NOMO-1 (cell line): Measurements from ENCODE around the gene SHROOM3.
"Not testable (repeated sequence)": the region's sequence is repeated elsewhere in the genome, so short reads cannot be mapped to it uniquely, and the experiment has no call there.

Source experiments
- DNase-seq, 2 experiments: peaks; one replicate each; lab custom pipeline; 2025; ENCODE audit not compliant: unreplicated experiment in 2 of 2; lab: John Stamatoyannopoulos, UW

SHROOM3 gene

DNA sequence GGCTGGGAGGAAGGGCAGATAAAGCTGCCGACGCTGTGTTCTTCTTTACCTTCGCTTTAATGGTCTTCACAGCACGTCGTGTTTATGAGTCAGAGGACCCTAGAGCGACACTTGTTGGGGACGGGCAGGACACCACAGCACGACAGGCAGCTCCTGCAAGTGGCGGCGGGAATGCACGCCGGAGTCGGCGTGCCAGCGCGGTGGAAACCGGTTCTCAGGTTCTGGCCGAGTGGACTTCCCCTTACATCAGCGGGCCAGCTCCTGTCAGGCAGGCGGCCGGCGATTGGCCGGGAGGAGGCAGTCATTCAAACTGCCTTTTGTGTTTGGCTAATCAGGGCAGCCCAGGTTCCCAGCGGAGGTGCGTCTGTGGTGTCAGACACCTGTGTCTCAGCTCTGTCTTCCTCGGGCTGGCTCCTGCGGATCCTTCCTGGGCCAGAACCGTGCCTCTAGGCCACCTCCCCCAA lies 150.9 kb downstream of the SHROOM3 start:
- DNase-seq, result peak; percentile 48 to 51

DNA sequence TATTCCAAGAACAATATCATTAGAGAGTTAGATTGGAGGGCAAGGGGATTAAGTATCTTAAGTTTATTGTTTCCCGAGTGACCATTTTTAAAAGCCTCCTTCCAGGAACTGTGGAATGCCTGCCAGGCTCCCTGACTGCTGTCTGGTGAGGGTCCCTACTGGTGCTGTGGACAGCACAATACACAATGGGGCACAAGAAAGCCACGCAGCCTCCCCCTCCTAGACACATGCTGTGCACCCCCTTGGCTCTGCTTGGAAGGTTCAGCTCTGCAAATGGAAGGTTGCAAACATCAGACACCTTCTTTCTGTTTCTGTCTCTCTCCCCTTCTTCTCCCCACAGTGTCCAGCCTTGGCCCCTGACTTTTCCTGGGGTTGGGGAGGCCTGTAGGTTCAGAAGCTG lies 153.2 kb downstream of the SHROOM3 start:
- DNase-seq, result no peak

DNA sequence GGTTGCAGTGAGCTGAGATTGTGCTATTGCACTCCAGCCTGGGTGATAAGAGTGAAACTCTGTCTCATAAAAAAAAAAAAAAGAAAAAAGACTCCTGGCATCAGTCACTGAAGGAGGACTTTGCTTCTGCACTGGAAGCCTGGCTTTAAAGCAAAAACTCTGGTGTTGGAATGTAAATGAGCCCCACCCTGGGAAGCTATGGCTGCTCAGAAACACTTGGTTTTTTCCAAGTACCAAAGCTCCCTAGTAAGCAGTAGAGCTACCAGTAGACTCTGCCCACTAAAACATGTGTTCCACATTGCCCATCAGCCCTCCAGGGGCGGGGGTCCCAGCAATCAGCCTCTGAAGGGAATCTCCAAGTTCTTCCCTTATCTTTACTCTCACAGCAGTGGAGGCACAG lies 154.4 kb downstream of the SHROOM3 start:
- DNase-seq, result no peak

DNA sequence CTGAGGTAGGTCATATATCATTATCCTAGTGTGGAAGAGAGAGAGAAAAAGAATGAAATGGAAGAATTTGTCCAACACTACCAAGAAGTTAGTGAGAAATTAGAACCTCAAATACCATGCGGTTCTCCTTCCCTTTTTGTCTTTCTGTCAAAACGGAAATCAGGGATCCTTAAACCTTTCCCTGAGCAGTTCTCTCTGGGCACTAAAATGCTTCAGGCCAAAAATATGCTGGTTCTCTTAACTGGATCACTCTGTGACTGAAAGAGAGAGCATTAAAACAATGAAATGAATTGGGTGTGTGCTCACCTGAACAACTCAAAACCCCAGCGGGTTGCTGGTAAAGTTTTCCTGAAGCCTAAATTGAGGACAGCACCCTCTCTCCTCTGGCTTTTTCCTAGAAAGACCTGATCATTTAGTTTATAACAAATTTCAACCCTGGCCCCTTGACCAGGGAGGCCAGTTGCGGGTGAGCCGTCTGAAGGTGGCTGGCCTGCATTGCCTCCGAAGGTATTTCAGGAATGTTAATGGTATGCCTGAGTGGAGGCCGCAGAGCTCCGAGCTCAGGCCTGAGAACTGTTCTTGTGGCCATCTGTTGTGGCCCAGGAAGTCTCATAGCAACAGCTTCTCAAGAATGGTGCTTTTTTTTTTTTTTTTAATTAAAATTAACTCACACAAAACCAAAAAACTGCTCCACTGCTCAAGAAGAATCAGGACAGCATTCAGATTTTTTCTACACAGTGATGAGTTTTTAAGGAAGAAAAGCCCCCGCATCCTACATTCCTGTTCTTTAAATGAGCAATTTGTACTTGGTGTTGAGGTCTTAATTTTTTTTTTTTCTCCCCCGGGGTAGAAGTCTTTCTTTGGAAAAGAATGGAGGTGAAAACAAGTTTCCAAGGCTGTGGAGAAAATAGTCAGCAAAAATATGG lies 155.1 kb downstream of the SHROOM3 start:
- DNase-seq, result no peak

DNA sequence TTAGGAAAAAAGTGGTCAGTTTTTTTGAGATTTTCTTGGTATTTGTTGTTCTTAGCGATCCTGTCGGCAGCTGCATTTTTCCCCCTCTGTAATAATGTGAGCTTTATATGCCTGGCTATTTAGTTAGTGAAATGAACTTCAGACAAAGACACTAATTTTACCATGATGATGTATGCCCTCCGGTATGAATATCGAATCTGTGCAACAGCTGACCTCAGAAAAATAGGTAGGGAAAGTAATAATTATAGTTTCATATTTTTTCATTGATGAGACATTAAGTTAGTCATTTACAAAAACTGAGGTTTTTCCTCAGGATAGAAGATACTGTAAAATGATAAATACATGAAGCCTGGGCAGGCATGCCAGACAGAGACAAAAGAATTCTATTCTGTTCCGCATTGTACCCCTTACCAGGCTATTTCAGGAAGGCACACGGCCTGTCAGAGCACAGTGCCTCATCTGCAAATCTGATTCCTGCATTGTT lies 155.8 kb downstream of the SHROOM3 start:
- DNase-seq, result no peak

DNA sequence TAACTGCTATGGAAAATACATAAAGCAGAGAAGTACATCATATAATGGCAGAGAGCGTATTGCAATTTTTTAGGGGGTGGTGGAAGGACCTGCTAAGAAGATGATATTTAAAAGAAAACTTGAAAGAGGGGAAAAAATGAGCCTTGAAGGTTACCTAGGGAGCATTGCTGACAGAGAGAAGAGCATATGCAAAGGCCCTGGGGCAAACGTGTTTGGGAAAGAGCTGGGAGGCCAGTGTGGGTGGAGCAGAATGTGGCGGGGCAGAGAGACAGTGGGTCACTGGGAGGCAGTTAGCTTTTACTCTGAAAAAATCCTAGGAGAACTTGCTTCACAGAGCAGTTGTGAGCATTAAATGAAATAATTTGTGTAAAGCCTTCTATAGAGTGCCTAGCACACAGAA lies 157.0 kb downstream of the SHROOM3 start:
- DNase-seq, result no peak

DNA sequence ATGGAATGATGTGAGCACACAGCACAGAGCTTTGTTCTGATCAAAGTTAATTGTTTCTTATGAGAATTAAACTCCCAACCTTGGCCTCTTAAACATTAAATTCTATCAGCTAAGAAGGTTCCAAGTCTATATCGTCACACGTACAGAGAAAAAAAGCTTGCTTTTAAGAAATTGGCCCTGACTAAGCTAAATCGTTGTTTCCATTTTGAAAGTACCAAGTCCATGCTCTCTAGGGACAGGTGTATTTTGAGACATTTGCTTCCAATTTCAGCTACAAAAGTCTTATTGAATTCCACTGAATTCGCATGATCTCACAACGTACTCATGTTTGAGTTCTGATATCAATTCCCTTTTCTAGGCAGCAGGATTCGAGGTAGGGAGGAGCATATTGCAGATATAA lies 157.4 kb downstream of the SHROOM3 start:
- no peak for DNase-seq

DNA sequence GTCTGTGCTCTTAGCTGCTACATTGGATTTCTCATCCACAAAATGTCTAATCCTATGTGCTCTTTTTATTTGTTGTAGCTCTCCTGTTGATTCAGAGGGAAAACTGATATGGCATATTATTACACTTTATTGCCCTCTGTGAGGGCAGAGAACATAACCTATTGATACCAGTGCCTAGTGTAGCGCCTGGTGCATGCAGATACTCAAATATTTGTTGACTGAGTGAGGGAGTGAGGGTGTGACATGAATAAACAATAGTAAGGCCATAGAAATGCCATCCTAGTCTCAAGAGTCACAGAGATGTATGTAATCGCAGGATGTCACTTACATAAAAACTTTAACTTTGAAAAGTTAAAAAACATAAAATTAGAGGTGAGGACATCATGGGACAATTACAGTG lies 159.1 kb downstream of the SHROOM3 start:
- DNase-seq, result no peak

DNA sequence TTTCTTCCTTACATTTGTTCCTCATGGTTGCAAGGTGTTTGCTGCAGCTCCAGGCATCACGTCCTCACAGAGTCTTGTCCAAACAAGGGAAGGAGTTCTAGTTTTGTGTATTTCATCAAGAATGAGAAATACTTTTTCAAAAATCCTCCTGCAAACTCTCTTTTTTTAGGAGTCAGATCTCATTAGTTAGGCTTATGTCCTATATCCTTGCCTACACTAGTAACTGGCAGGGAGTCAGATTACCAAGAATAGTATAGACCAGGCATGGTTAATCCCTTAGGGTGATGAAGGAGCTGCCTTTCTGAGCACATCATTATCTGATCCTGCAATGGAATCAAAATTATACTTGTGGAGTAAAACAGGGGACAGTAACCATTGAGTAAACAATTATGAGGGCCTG lies 160.4 kb downstream of the SHROOM3 start:
- DNase-seq, result no peak

DNA sequence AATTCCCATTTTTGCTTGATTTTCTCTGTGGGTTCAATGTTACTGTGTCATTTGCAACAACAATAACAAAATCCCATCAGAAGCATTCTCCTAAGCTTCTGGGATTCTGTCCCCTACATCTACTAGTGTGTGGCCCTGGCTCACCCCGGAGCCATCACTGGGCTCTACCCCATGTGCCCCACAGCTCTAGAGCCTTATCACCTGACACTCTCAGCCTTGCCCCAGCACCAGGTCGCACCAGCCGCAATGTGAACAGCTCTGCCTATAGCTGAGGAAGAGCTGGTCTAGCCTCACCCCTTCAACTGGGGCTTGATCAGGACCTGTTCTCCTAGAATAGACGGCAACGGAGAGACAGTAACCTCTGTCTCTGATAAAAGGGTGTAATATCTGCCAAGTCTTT lies 161.7 kb downstream of the SHROOM3 start:
- no peak for DNase-seq

DNA sequence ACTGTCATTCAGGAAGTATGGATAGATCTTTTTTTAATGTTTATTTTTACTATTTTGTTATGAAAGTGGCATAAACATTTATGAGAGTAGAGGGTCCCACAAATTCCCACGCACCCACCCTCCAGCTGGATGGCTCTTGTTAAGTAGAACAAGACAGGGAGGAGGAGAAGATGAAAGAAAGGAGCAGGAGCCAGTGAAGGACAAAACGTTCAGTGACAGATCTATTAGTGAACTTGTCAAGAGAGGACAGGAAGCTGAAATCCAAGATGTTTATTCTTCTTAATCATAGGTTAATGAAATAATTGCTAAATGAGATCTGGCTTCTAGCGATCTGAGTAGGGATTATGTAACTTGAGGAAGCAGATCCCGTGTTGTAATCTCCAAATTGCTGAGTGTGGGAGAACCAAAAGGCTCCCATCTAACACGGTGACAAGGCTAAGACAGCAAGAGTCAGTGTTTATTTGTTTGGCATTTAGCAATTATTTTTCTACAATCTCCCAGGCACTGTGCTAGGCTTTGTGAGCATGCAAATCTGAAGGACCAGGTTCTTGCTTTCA lies 162.5 kb downstream of the SHROOM3 start:
- DNase-seq, result peak; percentile 17

DNA sequence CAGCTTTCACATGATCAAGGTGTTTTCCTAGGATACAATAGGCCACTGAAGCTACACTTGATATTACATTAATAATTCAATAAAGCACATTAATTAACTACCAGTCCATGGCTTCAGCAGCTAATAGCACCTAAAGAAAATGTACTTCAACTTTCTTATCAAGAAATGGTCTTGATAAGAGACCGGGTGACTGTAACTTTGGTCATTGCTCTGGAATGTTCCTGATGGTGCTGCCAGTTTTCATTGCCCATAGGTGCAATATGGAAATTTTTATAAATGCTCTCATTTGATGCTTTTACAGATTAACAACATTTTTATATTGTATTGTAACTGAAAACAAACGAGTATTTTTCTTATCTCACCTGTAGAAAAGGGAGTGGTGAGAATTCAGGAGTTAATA lies 165.4 kb downstream of the SHROOM3 start:
- DNase-seq, result no peak

DNA sequence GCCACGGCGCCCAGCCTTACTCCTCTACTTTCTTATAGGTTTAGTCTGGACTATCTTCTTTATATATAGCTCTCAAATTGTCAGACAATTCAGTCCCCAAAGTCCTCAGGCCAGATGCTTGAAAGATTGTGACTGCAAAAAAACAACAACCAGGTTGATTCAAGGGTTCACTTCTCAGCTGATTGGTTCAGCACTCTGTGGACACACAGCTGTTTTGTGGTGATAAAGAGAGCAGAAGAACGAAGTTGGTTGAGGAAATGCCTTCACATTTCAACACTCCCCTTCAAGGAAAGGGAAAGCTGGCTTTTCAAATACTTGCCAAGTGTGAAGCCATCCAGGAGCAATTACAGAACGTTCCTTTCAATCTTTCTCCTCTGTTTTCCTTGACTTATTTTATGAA lies 166.8 kb downstream of the SHROOM3 start:
- DNase-seq, result peak; percentile 26 to 79

DNA sequence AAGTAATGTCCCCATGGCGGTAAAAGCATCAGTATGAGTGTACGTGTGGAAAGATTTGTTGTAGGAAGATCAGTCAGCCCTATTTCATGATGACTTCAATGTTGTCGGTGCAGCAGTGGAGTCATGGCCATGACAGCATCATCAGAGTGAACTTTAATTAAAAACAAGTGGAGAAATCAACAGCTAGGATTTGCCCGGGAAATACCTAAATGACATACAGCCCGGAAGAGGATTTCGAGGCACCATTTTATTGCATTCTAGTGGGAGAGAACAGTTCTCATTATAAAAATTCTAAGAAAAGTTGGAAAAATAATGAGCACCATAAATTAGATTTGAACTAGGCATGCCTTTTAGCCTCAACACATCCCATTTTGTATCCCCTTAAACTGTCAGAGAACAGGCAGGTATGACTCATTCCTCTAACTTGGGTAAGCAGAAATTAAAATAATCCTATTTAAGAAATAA lies 170.1 kb downstream of the SHROOM3 start:
- DNase-seq, result no peak

DNA sequence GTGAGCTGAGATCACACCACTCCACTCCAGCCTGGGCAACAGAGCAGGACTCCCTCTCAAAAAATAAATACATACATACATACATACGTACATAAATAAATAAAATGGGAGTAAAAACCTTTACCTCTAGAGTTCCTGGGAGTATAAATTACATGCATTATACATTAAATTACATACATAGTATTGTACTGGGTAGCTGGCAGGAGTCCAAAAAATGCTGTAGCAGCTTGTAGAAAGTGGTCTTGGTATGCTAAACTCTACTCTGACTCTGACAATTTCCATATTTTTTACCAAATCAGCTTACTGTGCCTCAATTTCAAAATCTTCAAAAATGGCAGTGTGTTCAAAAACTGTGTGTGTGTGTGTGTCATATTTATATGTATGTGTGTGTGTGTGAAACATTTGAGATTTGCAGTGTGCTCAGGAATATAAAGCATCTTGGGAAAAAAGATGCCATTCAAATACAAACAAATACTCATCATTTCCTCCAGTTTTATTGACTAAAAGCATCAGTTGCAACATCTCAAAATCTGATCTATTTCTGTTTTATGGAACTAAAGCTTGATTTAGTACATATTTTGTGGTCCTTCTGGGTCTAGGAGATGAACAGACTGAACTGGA lies 171.7 kb downstream of the SHROOM3 start:
- no peak for DNase-seq

DNA sequence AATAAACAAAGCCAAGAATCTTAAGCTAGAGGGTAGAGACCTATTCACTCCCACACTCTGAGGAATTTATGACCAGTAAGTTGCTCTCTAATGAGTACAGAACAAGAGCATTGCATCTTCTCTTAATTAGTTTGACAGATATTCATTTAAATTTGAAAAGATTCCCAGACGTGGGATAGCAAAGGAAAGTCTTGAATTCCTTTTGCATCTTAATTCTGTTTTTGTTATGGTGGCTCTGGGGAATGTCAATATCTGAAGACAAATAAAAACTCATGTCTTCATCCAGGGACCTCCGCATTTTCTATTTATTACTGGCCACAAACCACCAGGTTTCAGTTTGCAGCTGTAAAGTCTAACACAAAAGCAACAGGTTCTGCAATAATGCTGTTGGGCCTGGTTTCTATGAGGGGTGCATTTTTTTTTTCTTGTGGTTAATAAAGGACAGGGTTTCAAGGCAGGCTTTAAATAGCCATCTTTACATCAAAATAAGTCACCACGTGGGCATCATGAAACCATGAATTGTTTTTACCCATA lies 172.3 kb downstream of the SHROOM3 start:
- peak; percentile 70 to 71 for DNase-seq

DNA sequence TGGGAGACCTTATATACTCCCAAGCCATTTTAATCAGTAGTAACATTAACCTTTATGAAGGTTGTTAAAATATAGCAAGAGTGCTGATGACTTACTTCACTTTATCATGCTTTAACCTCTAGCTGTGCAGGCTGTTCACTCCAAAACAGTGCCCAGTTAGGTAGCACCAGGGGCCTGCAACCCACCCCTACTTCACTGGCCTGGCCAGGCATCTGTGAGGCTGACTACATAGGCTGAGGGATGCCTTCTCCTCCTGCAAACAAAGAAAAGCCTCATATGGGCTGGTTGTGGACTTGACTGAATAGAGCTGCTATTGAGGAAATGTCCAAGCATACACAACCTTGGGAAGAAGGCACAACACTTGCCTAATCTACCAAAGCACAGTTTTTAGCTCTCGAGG lies 172.8 kb downstream of the SHROOM3 start:
- DNase-seq, result no peak

DNA sequence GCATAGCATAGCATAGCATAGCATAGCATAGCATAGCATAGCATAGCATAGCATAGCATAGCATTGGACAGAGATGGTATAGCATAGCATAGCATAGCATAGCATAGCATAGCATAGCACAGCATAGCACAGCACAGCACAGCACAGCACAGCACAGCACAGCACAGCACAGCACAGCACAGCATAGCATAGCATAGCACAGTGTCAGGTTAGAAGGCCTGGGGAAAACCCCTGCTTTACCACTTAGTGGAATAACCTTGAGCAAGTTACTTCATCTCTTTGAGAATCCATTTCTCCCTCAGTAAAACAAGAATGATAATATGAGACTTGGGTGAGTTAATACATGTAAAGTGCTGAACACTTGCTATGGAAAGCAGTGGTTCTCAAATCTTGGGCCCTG lies 173.5 kb downstream of the SHROOM3 start:
- DNase-seq, result not testable (repeated sequence)

DNA sequence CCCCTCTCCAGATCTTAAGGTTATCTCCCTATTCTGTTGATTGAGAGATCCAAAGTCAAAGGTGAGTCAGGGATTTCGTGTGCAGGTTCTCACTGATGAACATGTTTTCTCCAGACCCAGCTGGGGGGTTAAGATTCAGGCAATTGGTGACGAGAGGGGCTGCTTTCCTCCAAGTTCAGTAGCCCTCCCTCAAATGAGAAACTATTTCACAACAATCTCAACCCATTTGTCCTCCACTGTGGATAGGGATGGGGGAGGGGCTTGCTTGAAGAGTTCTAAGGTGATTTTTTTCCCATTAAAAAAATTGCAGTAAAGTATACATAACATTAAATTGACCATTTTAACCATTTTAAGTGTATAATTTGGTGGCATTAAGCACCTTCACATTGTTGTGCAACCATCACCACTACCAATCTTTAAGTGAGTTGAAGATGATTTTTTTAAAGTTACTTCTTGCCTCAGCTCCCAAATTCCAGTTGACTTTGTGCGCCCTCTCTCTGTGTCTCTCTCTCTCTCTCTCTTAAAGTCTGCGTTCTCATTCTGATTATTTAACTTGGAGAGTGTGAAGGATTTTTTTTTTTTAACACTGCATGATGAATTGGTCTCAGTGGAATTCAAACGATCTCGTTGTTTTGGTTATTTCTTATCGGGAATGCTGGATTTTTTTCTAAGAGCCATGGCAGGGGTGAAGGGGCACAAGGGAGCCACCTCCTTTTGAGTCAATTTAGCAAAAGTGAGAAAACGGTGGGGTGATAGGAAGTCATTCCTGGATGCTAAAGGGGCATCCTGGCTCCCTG lies 175.9 kb downstream of the SHROOM3 start:
- no peak for DNase-seq

DNA sequence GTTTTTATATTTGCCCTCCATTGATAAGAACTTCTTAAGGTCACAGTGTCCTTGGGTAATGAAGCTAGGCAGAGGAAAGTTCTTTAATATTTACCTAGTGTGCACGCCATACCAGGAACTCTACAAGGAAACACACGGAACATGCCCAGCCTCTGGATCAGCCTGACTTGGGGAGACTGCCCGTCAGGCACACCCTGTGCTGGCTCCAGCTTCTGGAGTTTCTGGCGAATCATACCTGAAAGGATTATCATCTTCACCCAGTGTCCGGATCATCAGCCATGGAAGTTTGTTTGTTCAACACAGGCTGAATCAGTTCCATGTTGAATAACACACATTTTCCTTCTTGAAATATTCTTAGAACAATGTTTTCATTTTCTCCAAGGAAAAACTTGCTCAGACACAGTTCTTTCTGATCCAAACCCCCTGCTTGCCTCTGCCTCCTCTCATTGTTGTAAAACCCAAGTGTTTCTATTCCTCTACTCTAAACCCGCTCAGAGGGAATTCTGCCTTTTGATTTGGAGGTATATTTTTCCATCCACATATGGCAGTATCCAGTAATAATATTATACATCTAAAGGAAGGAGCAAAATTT lies 176.7 kb downstream of the SHROOM3 start:
- no peak for DNase-seq
